Kidney (tissue), 14 donors: ENCODE measurements around the gene GABARAPL1. TPM values are rescaled to one million over a fixed set of nuclear protein-coding genes. Genes with fewer than 3 reads are reported as not detected.
"Not testable (repeated sequence)": the region's sequence is repeated elsewhere in the genome, so short reads cannot be mapped to it uniquely, and the experiment has no call there.

Source experiments
- DNase-seq, 5 donors: peaks; one replicate each; pipeline ENCODE4 v3.0.0-alpha.2; 2013 to 2020
- FAIRE-seq: peaks from 2 replicates; lab custom pipeline; 2012; peaks lifted over from hg19 to GRCh38; lab: Jason Lieb, UNC
- H3K27ac ChIP-seq, 2 donors: one replicate each; pipeline ENCODE4 v1.7.0; 2013; ENCODE audit warnings: low read depth in 2 of 2, low read length in 2 of 2, inconsistent platforms in 1 of 2
- H3K27me3 ChIP-seq: one replicate; pipeline ENCODE4 v1.7.1; 2013; ENCODE audit warnings: low read length, inconsistent platforms; ENCODE audit not compliant: control insufficient read depth, insufficient read depth
- H3K36me3 ChIP-seq, 3 donors: one replicate each; pipeline versions ENCODE4 v1.7.0 to v1.7.1; 2013; ENCODE audit warnings: low read length in 3 of 3, control low read depth in 1 of 3, inconsistent platforms in 1 of 3; ENCODE audit not compliant: insufficient read depth in 3 of 3, control insufficient read depth in 2 of 3
- H3K4me1 ChIP-seq, 3 donors: one replicate each; pipeline versions ENCODE4 v1.7.0 to v1.7.1; 2013; ENCODE audit warnings: low read length in 3 of 3, inconsistent platforms in 1 of 3, low read depth in 1 of 3; ENCODE audit not compliant: control insufficient read depth in 2 of 3, insufficient read depth in 2 of 3
- H3K4me3 ChIP-seq, 3 donors: one replicate each; pipeline versions ENCODE4 v1.7.0 to v1.8.1; 2013; ENCODE audit warnings: low read length in 3 of 3, control low read depth in 1 of 3, inconsistent platforms in 1 of 3
- H3K9ac ChIP-seq, 3 donors: one replicate each; pipeline versions ENCODE4 v1.7.0 to v1.7.1; 2013; ENCODE audit warnings: low read length in 3 of 3, control low read depth in 1 of 3, inconsistent platforms in 1 of 3
- H3K9me3 ChIP-seq, 3 donors: one replicate each; pipeline versions ENCODE4 v1.7.0 to v1.7.1; 2013; ENCODE audit warnings: low read length in 3 of 3, control low read depth in 1 of 3, inconsistent platforms in 1 of 3; ENCODE audit not compliant: control insufficient read depth in 2 of 3, insufficient read depth in 1 of 3
- intact Hi-C: fragments of 100-400 bp; cut with DNase I; formaldehyde crosslinking; loops from one replicate; pipeline ENCODE4 v1.11.1; 2022
- polyA plus RNA-seq: library from polyadenylated mRNA; stranded (reverse); fragments of 350-450 nt; fragmentation: Illumina TruSeq; extraction: RNeasy Lipid Tissue Mini Kit (QIAGEN cat#74804); gene quantifications from one replicate; pipeline ENCODE4 v1.2.3, GENCODE V29; 2014; ENCODE audit warnings: low read depth, low replicate concordance; ENCODE audit not compliant: insufficient read depth
- total RNA-seq: library from RNA; stranded (reverse); fragmentation: NEBNext Ultra II Directional; extraction: Animal tissue kit (Norgen Biotek cat#: 25700); gene quantifications from one replicate; pipeline ENCODE4 v1.2.1, GENCODE V29; 2021
- TF ChIP-seq, protein P1 (sequence below): IDR thresholded peaks from 3 replicates; pipeline ENCODE4 v1.5.1; 2012; ENCODE audit warnings: mild to moderate bottlenecking, moderate library complexity, borderline replicate concordance; ENCODE audit not compliant: insufficient read depth; ENCODE audit errors: extremely low read depth
- donor health status: control.
- donor health status: control.
- donor health status: control.
- donor health status: control.
- donor health status: control.
- donor health status: DM: yes; HTN: yes; CAD: no.
- donor health status: Normal renal cell carcinoma (clear cell type).

The GABARAPL1 gene
- total and polyA plus RNA-seq, 2 donors from 2014 or later, result 142 to 454 TPM

DNA sequence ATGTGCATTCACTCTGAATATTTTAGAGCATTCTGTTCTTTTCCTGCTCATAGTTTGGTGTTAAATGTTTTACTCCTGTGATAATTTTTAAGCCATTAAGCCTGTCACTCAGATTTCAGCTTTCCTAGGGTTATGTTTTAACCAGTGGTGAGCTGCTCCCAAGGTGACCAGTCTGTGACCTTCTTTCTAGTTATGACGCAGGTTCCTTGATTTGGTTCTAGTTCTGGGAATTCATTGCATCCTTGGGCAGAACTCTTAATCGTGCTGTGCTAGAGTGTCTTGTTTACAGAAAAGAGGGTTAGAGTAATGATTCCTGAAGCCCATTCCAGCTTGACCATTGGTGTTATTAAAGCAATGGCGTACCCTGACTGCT, 2.2 kb downstream of the GABARAPL1 start:
- H3K36me3 ChIP-seq, result peaks cover 0 to 16% (median 5%) of the 10 kb centered on the region in 3 donors
- TF ChIP-seq, protein P1, sequence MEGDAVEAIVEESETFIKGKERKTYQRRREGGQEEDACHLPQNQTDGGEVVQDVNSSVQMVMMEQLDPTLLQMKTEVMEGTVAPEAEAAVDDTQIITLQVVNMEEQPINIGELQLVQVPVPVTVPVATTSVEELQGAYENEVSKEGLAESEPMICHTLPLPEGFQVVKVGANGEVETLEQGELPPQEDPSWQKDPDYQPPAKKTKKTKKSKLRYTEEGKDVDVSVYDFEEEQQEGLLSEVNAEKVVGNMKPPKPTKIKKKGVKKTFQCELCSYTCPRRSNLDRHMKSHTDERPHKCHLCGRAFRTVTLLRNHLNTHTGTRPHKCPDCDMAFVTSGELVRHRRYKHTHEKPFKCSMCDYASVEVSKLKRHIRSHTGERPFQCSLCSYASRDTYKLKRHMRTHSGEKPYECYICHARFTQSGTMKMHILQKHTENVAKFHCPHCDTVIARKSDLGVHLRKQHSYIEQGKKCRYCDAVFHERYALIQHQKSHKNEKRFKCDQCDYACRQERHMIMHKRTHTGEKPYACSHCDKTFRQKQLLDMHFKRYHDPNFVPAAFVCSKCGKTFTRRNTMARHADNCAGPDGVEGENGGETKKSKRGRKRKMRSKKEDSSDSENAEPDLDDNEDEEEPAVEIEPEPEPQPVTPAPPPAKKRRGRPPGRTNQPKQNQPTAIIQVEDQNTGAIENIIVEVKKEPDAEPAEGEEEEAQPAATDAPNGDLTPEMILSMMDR, result no peak
- H3K4me1 ChIP-seq, result peaks cover 0 to 6% (median 0%) of the 10 kb centered on the region in 3 donors
- H3K9ac ChIP-seq, result peak overlapping the region in 1 of 3 donors; percentile 100
- no peaks in the 10 kb centered on the region for H3K27me3 ChIP-seq
- H3K4me3 ChIP-seq, result peak overlapping the region in 2 of 3 donors; percentile 98 to 100
- intact Hi-C loops, result no loop called here
- peak; percentile 85 for FAIRE-seq
- peak in 1 of 5 donors; percentile 30 for DNase-seq
- no peaks in the 10 kb centered on the region for H3K9me3 ChIP-seq
- peak overlapping the region; percentile 99 to 100 for H3K27ac ChIP-seq

DNA sequence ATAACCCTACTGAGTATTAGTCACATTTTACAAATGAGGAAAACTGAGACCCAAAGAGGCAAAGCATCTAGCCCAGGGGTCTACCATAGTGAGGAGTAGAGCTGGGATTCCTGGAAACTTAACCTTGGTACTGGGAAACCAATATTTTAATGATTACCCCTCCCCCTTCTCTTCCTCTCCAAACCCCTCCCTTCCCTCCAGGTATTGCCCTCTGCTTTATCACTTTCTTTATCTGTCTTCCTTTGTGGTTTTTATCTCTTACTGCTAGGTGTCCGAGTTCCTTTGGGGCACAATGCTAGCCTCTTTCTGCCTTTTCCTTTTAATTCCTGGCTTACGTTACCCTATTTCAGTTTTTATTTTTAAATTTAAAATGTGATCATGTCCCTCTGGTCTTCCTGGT, 2.8 kb downstream of the GABARAPL1 start:
- TF ChIP-seq, protein P1, result no peak
- Histone ChIP-seq H3K4me3 (peak overlapping the region in 2 of 3 donors; percentile 98 to 100), H3K9me3 (no peaks in the 10 kb centered on the region), H3K9ac (peak overlapping the region in 1 of 3 donors; percentile 100), H3K27ac (peak overlapping the region; percentile 99 to 100), H3K27me3 (no peaks in the 10 kb centered on the region), H3K36me3 (peaks cover 0 to 21% (median 10%) of the 10 kb centered on the region in 3 donors), H3K4me1 (peaks cover 0 to 12% (median 0%) of the 10 kb centered on the region in 3 donors)
- intact Hi-C loops, result no loop called here
- no peak for FAIRE-seq
- no peak for DNase-seq

DNA sequence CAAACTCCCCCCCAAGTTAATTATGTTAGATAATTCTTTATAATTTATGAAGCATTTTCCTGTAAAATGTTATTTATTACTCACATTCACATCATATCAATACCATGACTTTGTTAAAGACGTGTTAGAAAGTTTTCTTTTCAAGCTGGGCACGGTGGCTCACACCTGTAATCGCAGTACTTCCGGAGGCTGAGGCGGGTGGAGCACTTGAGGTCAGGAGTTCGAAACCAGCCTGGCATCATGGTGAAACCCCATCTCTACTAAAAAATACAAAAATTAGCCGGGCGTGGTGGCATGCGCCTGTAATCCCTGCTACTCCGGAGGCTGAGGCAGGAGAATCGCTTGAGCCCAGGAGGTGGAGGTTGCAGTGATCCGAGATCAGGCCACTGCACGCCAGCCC, 3.3 kb downstream of the GABARAPL1 start:
- peak overlapping the region in 1 of 2 donors; percentile 99 for H3K27ac ChIP-seq
- peaks cover 0 to 27% (median 15%) of the 10 kb centered on the region in 3 donors for H3K36me3 ChIP-seq
- FAIRE-seq, DNase-seq, intact Hi-C loops, H3K27me3 ChIP-seq, H3K9me3 ChIP-seq, H3K9ac ChIP-seq, H3K4me3 ChIP-seq: not testable (repeated sequence)
- peaks cover 0 to 13% (median 0%) of the 10 kb centered on the region in 3 donors for H3K4me1 ChIP-seq

DNA sequence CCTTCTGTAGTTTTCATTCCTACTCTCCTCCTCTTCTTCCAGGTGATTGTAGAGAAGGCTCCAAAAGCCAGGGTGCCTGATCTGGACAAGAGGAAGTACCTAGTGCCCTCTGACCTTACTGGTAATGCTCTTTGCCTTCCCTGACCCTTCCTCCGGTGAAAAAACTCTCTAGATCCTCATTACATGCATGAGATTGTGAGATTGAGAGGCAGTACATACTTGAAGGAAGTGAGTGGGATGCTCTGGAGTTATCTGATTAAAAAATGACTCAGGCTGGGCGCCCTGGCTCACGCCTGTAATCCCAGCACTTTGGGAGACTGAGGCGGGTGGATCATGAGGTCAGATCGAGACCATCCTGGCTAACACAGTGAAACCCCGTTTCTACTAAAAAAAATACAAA, 5.3 kb downstream of the GABARAPL1 start:
- Histone ChIP-seq H3K27me3 (no peaks in the 10 kb centered on the region), H3K36me3 (peaks cover 4 to 47% (median 32%) of the 10 kb centered on the region in 3 donors), H3K9me3 (no peaks in the 10 kb centered on the region), H3K4me1 (peaks cover 0 to 13% (median 0%) of the 10 kb centered on the region in 3 donors), H3K9ac (no peak overlapping the region), H3K27ac (no peak overlapping the region), H3K4me3 (no peak overlapping the region)
- FAIRE-seq (no peak), DNase-seq (no peak)
- intact Hi-C loops, result no loop called here
- TF ChIP-seq, protein P1, result no peak
